Spleen (tissue), 13 donors: ENCODE data around the gene MOG. TPM values are rescaled to one million over a fixed set of nuclear protein-coding genes. Genes with fewer than 3 reads are reported as not detected.

Experiments
- DNase-seq: peaks from one replicate; pipeline ENCODE4 v3.0.0-alpha.2; 2020
- H3K27ac ChIP-seq, 8 donors: fragments of 200-600 bp; sonication (generic) in 7 of 8; 1 replicate in 4 of 8; 2 replicates in 4 of 8; pipeline versions ENCODE4 v1.5.0 to v1.8.0; 2016 to 2021; ENCODE audit warnings: inconsistent platforms in 4 of 8, mild to moderate bottlenecking in 4 of 8, moderate library complexity in 1 of 8
- H3K27me3 ChIP-seq, 7 donors: fragments of 200-600 bp; sonication (generic) in 6 of 7; replicated peaks in 1 of 7; 1 replicate in 4 of 7; 2 replicates in 3 of 7; pipeline versions ENCODE4 v1.5.0 to v1.8.0; 2016 to 2021; ENCODE audit warnings: inconsistent platforms in 3 of 7, mild to moderate bottlenecking in 1 of 7
- H3K36me3 ChIP-seq, 6 donors: fragments of 200-600 bp; sonication (generic) in 5 of 6; 1 replicate in 4 of 6; 2 replicates in 2 of 6; pipeline versions ENCODE4 v1.5.0 to v1.8.0; 2016 to 2021; ENCODE audit warnings: inconsistent platforms in 2 of 6
- H3K4me1 ChIP-seq, 6 donors: fragments of 200-600 bp; sonication (generic) in 5 of 6; 1 replicate in 3 of 6; 2 replicates in 3 of 6; pipeline versions ENCODE4 v1.5.0 to v1.8.0; 2016 to 2021; ENCODE audit warnings: inconsistent platforms in 3 of 6
- H3K4me3 ChIP-seq, 8 donors: fragments of 200-600 bp; sonication (generic) in 7 of 8; 1 replicate in 4 of 8; 2 replicates in 4 of 8; pipeline versions ENCODE4 v1.5.0 to v1.8.0; 2016 to 2021; ENCODE audit warnings: inconsistent platforms in 4 of 8, mild to moderate bottlenecking in 4 of 8, moderate library complexity in 2 of 8
- H3K9me3 ChIP-seq, 8 donors: fragments of 200-600 bp; sonication (generic) in 7 of 8; 1 replicate in 4 of 8; 2 replicates in 4 of 8; pipeline versions ENCODE4 v1.5.0 to v1.8.0; 2016 to 2021; ENCODE audit warnings: inconsistent platforms in 4 of 8
- POLR2A ChIP-seq, 3 donors: fragments of 450-650 bp; IDR thresholded peaks; one replicate each; pipeline ENCODE4 v1.5.1; 2017; ENCODE audit warnings: antibody characterized with exemption in 3 of 3, mild to moderate bottlenecking in 1 of 3
- POLR2AphosphoS5 ChIP-seq, 3 donors: sonication (generic); formaldehyde crosslinking; IDR thresholded peaks; one replicate each; pipeline ENCODE4 v1.5.1; 2017; ENCODE audit warnings: antibody characterized with exemption in 3 of 3
- WGBS, 5 donors: extraction: QIAGEN DNeasy Blood & Tissue Kit in 3 of 5; methylation state at CpG; one replicate each; pipeline versions ENCODE4 v1.1.5 to v1.1.7; 2013 to 2018; 5-methylcytosine and 5-hydroxymethylcytosine counted together
- intact Hi-C: fragments of 100-400 bp; cut with DNase I; formaldehyde crosslinking; loops from one replicate; pipeline ENCODE4 v1.15.0; 2023; ENCODE audit warnings: low total_unique reads
- long read RNA-seq, 2 donors: transcript quantifications; one replicate each; lab custom pipeline, GENCODE V29; 2026
- polyA plus RNA-seq, 3 donors: library from polyadenylated mRNA; stranded (reverse); fragments of 200-250 nt; gene quantifications; one replicate each; pipeline ENCODE4 v1.2.1, GENCODE V29; 2013
- total RNA-seq, 7 donors: library from RNA; depleted of rRNA in 3 of 7; stranded (reverse); fragments of >200 nt in 3 of 7; fragmentation: NEBNext Ultra II Directional in 4 of 7; extraction: Animal tissue kit (Norgen Biotek cat#: 25700) in 4 of 7; gene quantifications; one replicate each; pipeline versions ENCODE4 v1.1.0 to v1.2.1, GENCODE V29; 2016 to 2021
- TF ChIP-seq, protein P1 (sequence below), 11 experiments: fragments of 200-600 bp in 7 of 11; fragments of 450-650 bp in 4 of 11; sonication (generic) in 4 of 11; IDR thresholded peaks in 8 of 11; conservative IDR thresholded peaks in 3 of 11; 1 replicate in 7 of 11; 2 replicates in 4 of 11; pipeline versions ENCODE4 v1.4.0 to v1.8.0; 2016 to 2021; ENCODE audit warnings: antibody characterized with exemption in 11 of 11, inconsistent platforms in 4 of 11, mild to moderate bottlenecking in 1 of 11
- donor health status: healthy with polysubstance abuse.
- donor health status: DM: no; HTN: no; CAD: no; lungs with moderate emphysema.
- donor health status: DM: no; HTN: no; CAD: no.
- donor health status: Bipolar disorder and iron deficiency.
- donor health status: healthy.
- donor health status: DM: no; HTN: no; CAD: no.
- donor health status: DM: yes; HTN: yes; CAD: no.

The MOG gene
- total RNA-seq (not detected), polyA plus RNA-seq (not detected)
- long read RNA-seq, donor 1: 0 reads
- long read RNA-seq, donor 2: 0 reads

DNA sequence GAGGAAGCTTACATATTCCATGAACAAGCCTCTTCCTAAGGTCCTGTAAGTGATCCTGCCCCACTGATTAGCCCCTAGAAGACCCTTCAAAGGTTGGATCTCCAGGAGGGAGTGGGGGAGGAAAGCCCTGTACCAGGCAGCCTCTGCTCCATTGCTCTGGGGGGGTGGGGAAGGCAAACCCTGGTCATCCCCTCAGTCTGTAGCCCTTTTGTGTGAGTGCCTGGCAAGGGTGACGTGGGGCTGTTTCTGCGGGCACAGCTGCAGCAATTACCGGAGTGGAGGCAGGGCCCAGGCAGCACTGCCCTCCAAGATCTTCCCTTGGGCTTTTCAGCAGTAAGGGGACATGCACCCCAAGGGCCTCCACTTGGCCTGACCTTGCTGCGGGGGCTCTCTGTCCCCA lies at the start of gene MOG:
TSS of gene MOG (plus strand) at position 295 of the 400 bp plus-strand sequence. CDS start 118 bp downstream, outside the sequence.
- Histone ChIP-seq H3K27me3 (peaks cover 0 to 54% (median 0%) of the 10 kb centered on the region in 7 donors), H3K36me3 (no peaks in the 10 kb centered on the region), H3K4me1 (peaks cover 0 to 8% (median 6%) of the 10 kb centered on the region in 6 donors), H3K27ac (no peak within 1 kb of the TSS), H3K9me3 (no peaks in the 10 kb centered on the region), H3K4me3 (no peak within 1 kb of the TSS)
- intact Hi-C loops: no loop called here
- TF ChIP-seq, protein P1, sequence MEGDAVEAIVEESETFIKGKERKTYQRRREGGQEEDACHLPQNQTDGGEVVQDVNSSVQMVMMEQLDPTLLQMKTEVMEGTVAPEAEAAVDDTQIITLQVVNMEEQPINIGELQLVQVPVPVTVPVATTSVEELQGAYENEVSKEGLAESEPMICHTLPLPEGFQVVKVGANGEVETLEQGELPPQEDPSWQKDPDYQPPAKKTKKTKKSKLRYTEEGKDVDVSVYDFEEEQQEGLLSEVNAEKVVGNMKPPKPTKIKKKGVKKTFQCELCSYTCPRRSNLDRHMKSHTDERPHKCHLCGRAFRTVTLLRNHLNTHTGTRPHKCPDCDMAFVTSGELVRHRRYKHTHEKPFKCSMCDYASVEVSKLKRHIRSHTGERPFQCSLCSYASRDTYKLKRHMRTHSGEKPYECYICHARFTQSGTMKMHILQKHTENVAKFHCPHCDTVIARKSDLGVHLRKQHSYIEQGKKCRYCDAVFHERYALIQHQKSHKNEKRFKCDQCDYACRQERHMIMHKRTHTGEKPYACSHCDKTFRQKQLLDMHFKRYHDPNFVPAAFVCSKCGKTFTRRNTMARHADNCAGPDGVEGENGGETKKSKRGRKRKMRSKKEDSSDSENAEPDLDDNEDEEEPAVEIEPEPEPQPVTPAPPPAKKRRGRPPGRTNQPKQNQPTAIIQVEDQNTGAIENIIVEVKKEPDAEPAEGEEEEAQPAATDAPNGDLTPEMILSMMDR (IDR thresholded peaks at IDR 0.05 in 8 of 11, conservative IDR thresholded peaks at IDR 0.05 in 3 of 11): no peak
- no peak for TF ChIP-seq POLR2AphosphoS5 (IDR thresholded peaks at IDR 0.05)
- no peak for TF ChIP-seq POLR2A (IDR thresholded peaks at IDR 0.05)
- 81 to 93% (median 88%) methylated on average over 3 to 4 of the region's 4 CpGs for WGBS, 5 donors
- DNase-seq: no peak

DNA sequence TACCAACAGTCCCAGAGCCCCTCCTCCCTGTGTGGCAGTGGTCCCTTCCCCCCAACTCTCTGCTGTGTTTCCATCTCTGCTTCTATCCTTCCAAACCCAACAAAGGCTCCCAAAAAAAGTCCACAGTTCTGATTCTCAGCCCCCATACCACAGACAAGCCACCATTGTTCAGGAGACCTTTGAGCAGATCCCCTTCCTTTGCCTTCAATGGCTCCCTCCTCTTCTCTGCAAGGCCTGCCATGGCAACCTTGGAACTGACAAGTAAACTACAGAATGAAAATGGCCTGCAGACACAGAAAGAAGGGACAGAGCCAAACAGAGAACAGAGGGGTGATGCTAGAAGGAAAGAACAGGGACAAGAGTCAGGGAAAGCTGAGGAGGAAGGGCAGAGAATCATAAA lies 48.8 kb upstream of the MOG start:
- intact Hi-C loops: no loop called here
- no peak overlapping the region for H3K4me3 ChIP-seq
- DNase-seq: no peak
- no peak overlapping the region for H3K27ac ChIP-seq
- peaks cover 0 to 100% (median 75%) of the 10 kb centered on the region in 6 donors for H3K36me3 ChIP-seq
- H3K9me3 ChIP-seq: no peaks in the 10 kb centered on the region
- H3K27me3 ChIP-seq: no peaks in the 10 kb centered on the region
- TF ChIP-seq, protein P1 (IDR thresholded peaks at IDR 0.05 in 8 of 11, conservative IDR thresholded peaks at IDR 0.05 in 3 of 11): no peak
- TF ChIP-seq POLR2A (IDR thresholded peaks at IDR 0.05): no peak
- TF ChIP-seq POLR2AphosphoS5 (IDR thresholded peaks at IDR 0.05): no peak
- no peaks in the 10 kb centered on the region for H3K4me1 ChIP-seq

DNA sequence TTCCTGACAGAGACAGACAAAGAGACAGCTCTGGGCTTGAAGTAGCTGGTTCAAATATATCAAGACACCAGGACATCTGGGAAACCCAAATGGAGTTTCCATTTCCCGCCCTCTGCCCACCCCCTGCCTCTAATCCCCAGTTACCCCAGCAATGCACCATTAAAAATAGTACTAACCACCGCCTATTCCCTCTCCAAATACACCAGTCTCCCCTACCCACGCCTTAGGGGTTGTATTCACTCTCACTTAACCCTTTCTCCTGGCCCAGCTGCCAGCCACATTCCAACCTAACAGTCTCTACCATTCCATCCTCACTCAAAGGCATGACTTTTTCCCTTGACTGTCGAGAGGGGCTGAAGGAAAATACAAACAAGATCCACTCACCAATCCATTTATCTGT lies 46.4 kb upstream of the MOG start:
- H3K27ac ChIP-seq: no peak overlapping the region
- DNase-seq: no peak
- WGBS, 5 donors: 85 to 97% (median 90%) methylated on average over 4 of the region's 4 CpGs
- no peaks in the 10 kb centered on the region for H3K9me3 ChIP-seq
- H3K4me1 ChIP-seq: no peaks in the 10 kb centered on the region
- H3K27me3 ChIP-seq: no peaks in the 10 kb centered on the region
- H3K36me3 ChIP-seq: peaks cover 0 to 100% (median 62%) of the 10 kb centered on the region in 6 donors
- TF ChIP-seq POLR2A (IDR thresholded peaks at IDR 0.05): no peak
- no peak for TF ChIP-seq POLR2AphosphoS5 (IDR thresholded peaks at IDR 0.05)
- TF ChIP-seq, protein P1 (IDR thresholded peaks at IDR 0.05 in 8 of 11, conservative IDR thresholded peaks at IDR 0.05 in 3 of 11): no peak
- intact Hi-C loops: no loop called here
- H3K4me3 ChIP-seq: no peak overlapping the region

DNA sequence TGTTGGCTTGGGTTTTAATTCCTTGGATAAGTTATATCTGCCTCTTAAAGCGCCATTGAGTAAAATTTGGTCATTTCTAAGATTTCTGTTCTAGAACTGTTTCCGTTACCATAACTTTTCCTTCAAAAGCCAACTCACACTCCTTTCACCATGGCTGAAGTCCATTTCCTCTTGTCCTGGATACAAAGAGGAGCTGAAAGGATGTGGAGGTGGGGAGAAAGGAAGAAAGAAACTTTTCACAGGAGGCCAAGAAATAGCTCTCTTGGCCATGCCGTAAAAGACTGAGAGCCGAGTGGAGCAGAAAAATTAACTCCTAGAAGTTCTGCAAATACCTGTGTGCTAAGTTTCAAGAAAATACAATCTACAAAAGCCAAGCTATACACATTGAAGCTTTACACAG lies 45.5 kb upstream of the MOG start:
- TF ChIP-seq POLR2AphosphoS5 (IDR thresholded peaks at IDR 0.05): no peak
- no peak for TF ChIP-seq POLR2A (IDR thresholded peaks at IDR 0.05)
- TF ChIP-seq, protein P1 (IDR thresholded peaks at IDR 0.05 in 8 of 11, conservative IDR thresholded peaks at IDR 0.05 in 3 of 11): no peak
- Histone ChIP-seq H3K27ac (no peak overlapping the region), H3K9me3 (no peaks in the 10 kb centered on the region), H3K36me3 (peaks cover 0 to 100% (median 56%) of the 10 kb centered on the region in 6 donors), H3K4me3 (no peak overlapping the region), H3K27me3 (no peaks in the 10 kb centered on the region), H3K4me1 (no peaks in the 10 kb centered on the region)
- intact Hi-C loops: no loop called here
- WGBS, 5 donors: 82 to 92% (median 90%) methylated on average over 4 of the region's 4 CpGs
- no peak for DNase-seq
